Mucosa of rectum (tissue), 2 donors: Measurements from ENCODE around the gene LRRC25.
A peak's percentile ranks its signal among the peaks of the same experiment; 100 is the strongest.

ENCODE experiments used
- H3K27ac ChIP-seq, 2 donors: one replicate each; pipeline ENCODE4 v1.7.0; 2013; ENCODE audit warnings: inconsistent platforms in 2 of 2, low read depth in 2 of 2, low read length in 2 of 2
- H3K27me3 ChIP-seq, 2 donors: one replicate each; pipeline ENCODE4 v1.7.0; 2013; ENCODE audit warnings: low read length in 2 of 2; ENCODE audit not compliant: control insufficient read depth in 2 of 2, insufficient read depth in 2 of 2
- H3K36me3 ChIP-seq, 2 donors: one replicate each; pipeline ENCODE4 v1.7.0; 2013; ENCODE audit warnings: low read length in 2 of 2; ENCODE audit not compliant: control insufficient read depth in 2 of 2, insufficient read depth in 2 of 2
- H3K4me1 ChIP-seq, 2 donors: one replicate each; pipeline ENCODE4 v1.7.0; 2013; ENCODE audit warnings: low read length in 2 of 2, mild to moderate bottlenecking in 1 of 2; ENCODE audit not compliant: control insufficient read depth in 2 of 2, insufficient read depth in 2 of 2
- H3K4me3 ChIP-seq, 2 donors: one replicate each; pipeline ENCODE4 v1.7.0; 2013; ENCODE audit warnings: low read length in 2 of 2
- H3K9ac ChIP-seq, 2 donors: one replicate each; pipeline ENCODE4 v1.7.0; 2013; ENCODE audit warnings: low read length in 2 of 2, low read depth in 1 of 2, mild to moderate bottlenecking in 1 of 2
- H3K9me3 ChIP-seq, 2 donors: one replicate each; pipeline ENCODE4 v1.7.0; 2013; ENCODE audit warnings: low read length in 2 of 2; ENCODE audit not compliant: control insufficient read depth in 2 of 2
- donor health status: healthy.
- donor health status: Normal muscosa, but diverticular disease.

LRRC25 gene

DNA sequence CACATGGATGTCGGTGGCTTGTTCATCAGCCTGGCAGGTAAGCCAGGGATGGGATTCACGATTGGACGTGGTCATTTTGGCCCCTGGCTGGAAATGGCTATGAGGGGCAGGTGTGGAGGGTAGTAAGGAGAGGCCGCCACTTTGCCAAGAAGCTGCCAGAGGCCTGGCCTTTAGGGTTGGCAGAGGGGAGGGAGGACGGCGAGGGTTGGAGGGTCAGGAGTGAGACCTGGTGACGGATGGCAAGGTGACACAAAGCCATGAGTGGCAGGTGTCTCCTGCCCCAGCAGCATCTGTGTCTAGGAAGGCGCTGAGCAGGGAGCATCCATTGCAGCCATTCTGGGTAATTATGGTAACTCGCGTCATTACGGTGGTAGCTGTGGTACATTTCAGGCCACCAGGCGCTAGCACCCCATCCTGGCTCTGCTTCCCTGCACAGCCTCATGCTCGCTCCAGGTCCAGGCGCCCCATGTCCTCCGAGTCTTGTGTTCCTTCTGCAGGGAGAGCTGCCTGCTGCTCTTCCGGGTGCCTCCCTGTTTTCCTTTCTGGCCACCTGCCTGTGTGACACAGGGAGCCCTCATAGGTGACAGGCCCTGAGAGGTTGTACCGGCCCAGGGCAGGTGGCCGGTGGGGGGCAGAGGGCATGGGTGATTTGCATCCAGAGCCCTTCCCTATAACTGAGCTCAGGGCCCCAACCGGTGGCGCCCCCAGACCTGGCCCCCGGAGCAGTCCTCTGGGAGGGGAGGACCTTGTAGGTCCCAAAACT is 26.0 kb upstream of the LRRC25 start:
- Histone ChIP-seq H3K9ac (no peak overlapping the region), H3K36me3 (peaks cover 0 to 3% of the 10 kb centered on the region in 2 donors), H3K4me1 (peaks cover 22 to 32% of the 10 kb centered on the region in 2 donors), H3K9me3 (no peaks in the 10 kb centered on the region), H3K4me3 (no peak overlapping the region), H3K27me3 (peaks cover 0 to 4% of the 10 kb centered on the region in 2 donors), H3K27ac (peak overlapping the region in 1 of 2 donors; percentile 16)

GRCh38 chr19:18422530-18423191 is 25.2 kb upstream of the LRRC25 start:
- H3K36me3 ChIP-seq: peaks cover 0 to 3% of the 10 kb centered on the region in 2 donors
- peaks cover 6 to 7% of the 10 kb centered on the region in 2 donors for H3K27me3 ChIP-seq
- H3K4me1 ChIP-seq: peaks cover 28 to 38% of the 10 kb centered on the region in 2 donors
- no peak overlapping the region for H3K9ac ChIP-seq
- H3K27ac ChIP-seq: peak overlapping the region in 1 of 2 donors; percentile 16
- H3K4me3 ChIP-seq: no peak overlapping the region
- H3K9me3 ChIP-seq: no peaks in the 10 kb centered on the region

- peak overlapping the region in 1 of 2 donors; percentile 41 for H3K9ac ChIP-seq
- H3K4me3 ChIP-seq: no peak overlapping the region
- peaks cover 6 to 8% of the 10 kb centered on the region in 2 donors for H3K27me3 ChIP-seq
- no peak overlapping the region for H3K27ac ChIP-seq
- H3K9me3 ChIP-seq: no peaks in the 10 kb centered on the region
- H3K4me1 ChIP-seq: peaks cover 36 to 46% of the 10 kb centered on the region in 2 donors
- H3K36me3 ChIP-seq: peaks cover 0 to 3% of the 10 kb centered on the region in 2 donors
These were observed 24.0 kb upstream of the LRRC25 start for GRCh38 chr19:18421371-18421959.

DNA sequence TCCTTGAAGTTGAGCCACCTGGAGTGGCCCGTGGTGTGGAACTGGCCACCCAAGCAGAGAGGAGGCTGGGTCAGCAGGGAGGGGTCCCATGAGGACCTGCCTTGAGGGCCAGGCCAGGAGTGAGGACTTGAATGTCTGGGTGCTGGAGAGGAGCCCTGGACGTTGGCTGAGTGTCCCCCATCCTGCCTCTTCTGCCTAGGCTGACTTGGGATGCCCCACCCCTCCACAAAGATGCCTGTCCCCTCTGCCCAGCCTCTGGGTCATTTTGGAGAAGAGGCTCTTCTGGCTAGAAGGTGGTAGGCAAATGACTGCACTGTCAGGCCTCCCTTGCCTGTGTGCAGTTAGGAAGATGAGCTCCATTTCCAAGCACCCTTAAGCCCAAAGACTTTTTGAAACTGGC is 23.5 kb upstream of the LRRC25 start:
- Histone ChIP-seq H3K9ac (peak overlapping the region in 1 of 2 donors; percentile 41), H3K27ac (no peak overlapping the region), H3K4me1 (peaks cover 39 to 48% of the 10 kb centered on the region in 2 donors), H3K4me3 (peak overlapping the region in 1 of 2 donors; percentile 63), H3K27me3 (peaks cover 8 to 9% of the 10 kb centered on the region in 2 donors), H3K9me3 (no peaks in the 10 kb centered on the region), H3K36me3 (peaks cover 0 to 3% of the 10 kb centered on the region in 2 donors)

DNA sequence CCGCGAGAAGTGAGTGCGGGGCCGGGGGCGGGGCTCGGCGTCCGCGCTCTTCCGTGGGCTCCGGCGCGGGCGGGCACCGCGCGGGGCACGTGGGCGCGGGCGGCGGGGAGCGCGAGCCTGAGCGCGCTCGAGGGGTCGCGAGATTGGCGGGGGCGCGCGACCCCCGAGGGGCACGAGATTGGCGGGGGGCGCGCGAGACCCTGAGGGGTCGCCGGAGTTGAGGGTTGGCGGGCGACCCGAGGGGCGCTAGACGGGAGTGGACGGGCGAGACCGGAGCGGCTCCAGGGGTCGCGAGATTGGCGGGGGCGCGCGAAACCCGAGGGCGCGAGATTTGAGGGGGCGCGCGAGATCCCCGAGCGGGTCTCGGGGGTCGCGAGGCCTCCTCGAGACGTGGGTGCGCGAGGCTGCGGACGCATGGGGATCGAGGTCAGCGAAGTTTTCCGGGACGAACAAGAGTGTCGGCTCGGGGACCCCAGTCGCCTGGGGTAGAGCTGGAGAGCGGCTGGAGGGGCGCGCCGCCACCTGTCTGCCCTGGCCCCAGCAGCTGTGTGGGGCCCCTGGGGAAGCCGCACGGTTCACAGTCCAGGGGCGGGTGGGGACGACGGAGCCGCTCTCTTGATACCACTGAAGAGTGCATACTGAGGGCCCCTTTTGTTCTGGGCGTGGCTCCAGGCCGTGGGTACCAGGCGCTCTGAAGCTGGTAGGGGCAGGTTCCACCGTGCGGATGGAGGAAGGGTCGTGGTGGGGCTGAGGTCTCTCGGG is 22.5 kb upstream of the LRRC25 start:
- peak overlapping the region; percentile 56 to 63 for H3K4me3 ChIP-seq
- peak overlapping the region; percentile 41 to 71 for H3K9ac ChIP-seq
- H3K4me1 ChIP-seq: peaks cover 45% of the 10 kb centered on the region in 2 donors
- peak overlapping the region; percentile 79 to 89 for H3K27ac ChIP-seq
- peaks cover 0 to 3% of the 10 kb centered on the region in 2 donors for H3K36me3 ChIP-seq
- H3K9me3 ChIP-seq: no peaks in the 10 kb centered on the region
- H3K27me3 ChIP-seq: peaks cover 8 to 9% of the 10 kb centered on the region in 2 donors

- Histone ChIP-seq H3K36me3 (peaks cover 0 to 3% of the 10 kb centered on the region in 2 donors), H3K4me1 (peaks cover 49 to 52% of the 10 kb centered on the region in 2 donors), H3K27me3 (peaks cover 8 to 9% of the 10 kb centered on the region in 2 donors), H3K4me3 (peak within 1 kb of the TSS; percentile 56 to 74), H3K27ac (peak within 1 kb of the TSS; percentile 79 to 89), H3K9ac (peak within 1 kb of the TSS; percentile 71 to 75), H3K9me3 (no peaks in the 10 kb centered on the region)
These were observed 21.8 kb upstream of the LRRC25 start, which contains the start of gene SSBP4 for GRCh38 chr19:18419195-18419698. Gene SSBP4 (plus strand): TSS chr19:18419398. CDS start chr19:18419649, 251 bp downstream.

DNA sequence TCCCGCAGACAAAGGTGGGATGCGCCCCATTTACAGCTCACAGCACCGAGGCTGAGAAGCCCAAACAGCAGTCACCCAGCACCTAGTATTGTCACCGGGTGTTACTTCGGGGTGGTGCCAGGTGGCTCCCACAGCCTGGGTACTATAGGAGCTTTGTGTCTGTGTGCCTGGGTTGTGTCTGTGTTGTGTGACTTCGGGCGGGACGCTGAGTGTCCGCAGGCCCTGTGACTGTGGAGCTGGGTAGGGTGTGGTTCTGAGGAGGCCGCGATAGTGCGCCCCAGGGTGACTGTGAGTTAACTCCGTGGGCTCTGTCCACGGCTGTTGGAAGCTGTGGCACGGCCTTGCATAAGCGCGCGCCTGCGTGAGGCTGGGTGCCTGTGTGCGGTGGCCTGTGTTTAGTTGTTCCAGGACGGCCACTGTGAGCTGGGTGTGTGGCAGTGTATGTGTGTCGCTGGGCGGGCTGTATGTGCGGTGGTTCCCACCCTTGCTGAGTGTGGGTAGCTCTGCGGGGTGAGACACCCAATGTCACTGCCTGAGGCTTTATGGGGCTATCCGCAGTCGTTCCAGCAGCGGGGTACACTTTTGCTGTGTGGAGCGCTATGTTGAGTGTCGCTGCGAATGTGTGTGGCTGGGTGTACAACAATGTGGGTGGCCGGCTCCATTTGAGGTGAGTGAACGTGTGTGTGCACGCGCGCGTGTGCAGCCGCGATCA is 21.2 kb upstream of the LRRC25 start:
- peak overlapping the region; percentile 71 to 75 for H3K9ac ChIP-seq
- peaks cover 47 to 52% of the 10 kb centered on the region in 2 donors for H3K4me1 ChIP-seq
- H3K9me3 ChIP-seq: no peaks in the 10 kb centered on the region
- H3K36me3 ChIP-seq: peaks cover 0 to 3% of the 10 kb centered on the region in 2 donors
- H3K27me3 ChIP-seq: peaks cover 8 to 9% of the 10 kb centered on the region in 2 donors
- H3K4me3 ChIP-seq: peak overlapping the region; percentile 56 to 74
- peak overlapping the region; percentile 79 to 89 for H3K27ac ChIP-seq

GRCh38 chr19:18418029-18418482 is 20.6 kb upstream of the LRRC25 start:
- H3K4me1 ChIP-seq: peaks cover 42 to 46% of the 10 kb centered on the region in 2 donors

More at GRCh38 chr19:18418029-18418482, 20.6 kb upstream of the LRRC25 start:
- no peaks in the 10 kb centered on the region for H3K9me3 ChIP-seq
- peaks cover 8 to 9% of the 10 kb centered on the region in 2 donors for H3K27me3 ChIP-seq
- peak overlapping the region; percentile 79 to 89 for H3K27ac ChIP-seq
- peak overlapping the region in 1 of 2 donors; percentile 71 for H3K9ac ChIP-seq
- peaks cover 0 to 2% of the 10 kb centered on the region in 2 donors for H3K36me3 ChIP-seq
- H3K4me3 ChIP-seq: peak overlapping the region; percentile 56 to 74
